Central memory CD4-positive, alpha-beta T cell (primary cell): ENCODE results near the gene HTR7.
A peak's percentile ranks its signal among the peaks of the same experiment; 100 is the strongest.

Experiments used
- DNase-seq: peaks from one replicate; pipeline ENCODE4 v3.0.0; 2022

HTR7 gene

GRCh38 chr10:90732581-90732980, 125.3 kb downstream of the HTR7 start:
- no peak for DNase-seq

GRCh38 chr10:90723416-90724068, 134.3 kb downstream of the HTR7 start:
- DNase-seq: peak; percentile 7

DNA sequence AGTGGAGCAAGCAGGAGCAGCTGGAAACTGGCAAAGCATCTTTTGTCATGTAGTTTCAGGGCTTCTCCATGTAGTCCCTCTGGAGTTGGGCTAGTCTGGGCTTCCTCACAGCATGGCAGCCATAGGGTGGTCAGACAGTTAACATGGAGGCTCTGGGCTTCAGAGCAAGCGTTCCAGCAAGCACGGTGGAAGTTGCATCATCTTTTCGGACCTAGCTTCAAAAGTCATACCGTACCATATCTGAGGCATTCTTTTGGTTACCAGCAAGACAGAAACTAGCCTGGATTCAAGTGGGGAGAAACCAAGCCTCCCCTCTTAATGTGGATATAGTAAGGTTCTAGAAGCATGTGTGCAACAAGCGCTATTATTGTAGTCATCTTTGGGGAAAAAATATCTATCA, 135.0 kb downstream of the HTR7 start:
- no peak for DNase-seq

GRCh38 chr10:90718182-90718581, 139.7 kb downstream of the HTR7 start:
- no peak for DNase-seq

DNA sequence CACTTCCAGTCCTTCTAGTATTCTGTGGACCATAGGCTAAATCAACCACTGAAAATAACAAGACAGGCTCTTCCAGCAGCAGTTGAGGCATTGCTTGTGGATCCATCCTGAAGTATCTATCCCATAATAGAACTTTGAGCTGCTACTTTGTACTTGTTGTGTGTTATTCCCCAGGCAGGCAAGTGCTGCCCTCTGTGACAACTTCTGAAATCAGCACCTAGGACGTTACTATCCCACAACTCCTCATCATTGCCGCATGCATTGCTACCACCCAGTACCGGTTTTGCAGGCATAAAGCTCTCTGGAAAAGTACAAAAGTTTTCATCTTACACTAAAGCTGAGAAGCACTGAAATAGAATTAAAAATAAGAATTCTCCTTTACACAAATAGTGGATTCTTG, 145.3 kb downstream of the HTR7 start:
- DNase-seq: no peak

DNA sequence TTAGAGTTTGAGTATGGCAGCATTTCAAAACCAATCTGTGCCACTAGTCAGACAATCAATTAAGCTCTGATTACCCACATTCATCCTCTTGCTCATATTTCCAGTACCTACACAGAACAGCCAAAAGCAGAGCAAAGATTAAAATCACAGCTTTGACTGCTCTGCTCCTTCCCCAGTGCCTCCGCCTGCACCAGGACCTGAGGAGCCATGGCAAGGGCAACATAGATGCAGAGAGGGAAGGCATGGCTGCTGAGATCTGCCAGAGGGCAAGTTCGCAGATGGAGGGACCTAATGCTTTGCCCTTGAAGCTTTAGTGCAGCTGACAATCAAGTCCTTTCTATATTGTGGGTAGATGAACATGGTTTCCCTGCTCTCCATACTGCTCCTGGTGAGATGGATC, 148.1 kb downstream of the HTR7 start:
- no peak for DNase-seq

DNA sequence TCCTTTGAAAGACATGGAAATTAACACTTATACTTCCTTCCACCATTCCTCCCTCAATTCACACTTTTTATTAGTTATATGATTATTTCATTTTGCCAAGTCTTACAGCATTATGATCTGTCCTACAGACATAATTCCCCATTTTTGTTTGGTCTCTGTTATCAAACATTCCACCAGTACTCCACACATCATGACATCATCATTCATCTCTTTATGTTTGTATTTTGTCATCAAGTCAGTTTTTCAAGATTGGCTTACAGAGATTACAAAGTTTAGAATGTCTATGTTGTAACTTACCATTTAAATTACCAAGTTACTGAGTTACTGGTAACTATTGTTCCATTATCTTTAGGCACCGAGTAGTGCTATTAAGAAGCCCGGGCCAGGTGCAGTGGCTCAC, 150.2 kb downstream of the HTR7 start:
- DNase-seq: no peak

- DNase-seq: no peak
Measured at GRCh38 chr10:90701428-90701827, 156.4 kb downstream of the HTR7 start.

GRCh38 chr10:90695915-90696676, 161.7 kb downstream of the HTR7 start:
- no peak for DNase-seq
